ENCODE data around the gene ATP12A.

DNA sequence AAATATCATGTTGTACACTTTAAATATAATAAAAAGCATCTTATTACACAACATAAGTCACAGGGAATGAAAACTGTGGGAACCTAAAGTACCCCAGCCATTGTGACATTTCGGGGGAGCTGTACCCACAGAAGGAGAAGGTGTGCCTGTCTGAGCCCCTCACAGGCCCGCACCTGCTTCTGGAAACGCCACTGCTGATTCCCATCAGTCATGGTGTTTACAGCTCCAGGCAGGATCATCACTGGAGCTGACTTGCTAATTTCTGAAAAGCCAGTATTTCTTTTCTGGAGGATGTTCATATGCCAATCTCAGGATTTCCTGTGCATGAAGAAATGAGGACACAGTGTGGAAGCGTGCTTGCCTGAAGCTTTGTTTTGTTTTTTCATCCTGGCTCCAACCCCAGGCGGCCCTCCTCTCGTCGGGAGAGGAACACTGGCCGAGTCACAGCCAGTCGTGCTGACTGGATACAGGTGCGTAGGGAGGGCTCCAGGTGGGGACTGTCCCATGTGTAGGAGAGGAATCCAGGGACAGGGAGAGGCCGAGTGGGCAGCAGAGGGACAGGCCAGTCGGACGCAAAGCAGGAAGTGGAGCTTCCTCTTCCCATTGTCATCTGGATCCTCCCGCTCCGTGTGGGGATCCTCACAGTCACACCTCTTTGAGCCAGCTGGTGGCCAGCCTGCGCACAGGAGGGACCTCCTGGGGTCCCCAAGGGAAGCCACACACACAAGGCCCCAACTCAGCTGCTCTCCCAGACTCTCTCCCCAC, 4.2 kb upstream of the ATP12A start:
- TF ChIP-seq NFRKB (IDR thresholded peaks at IDR 0.05) (no peak), ARNT (IDR thresholded peaks at IDR 0.05) (no peak), L3MBTL2 (conservative IDR thresholded peaks at IDR 0.05) (no peak), FOXM1 (IDR thresholded peaks at IDR 0.05; ENCODE audit: borderline replicate concordance) (no peak), FOXK2 (IDR thresholded peaks at IDR 0.05) (no peak)

Data from HEK293T (cell line).